Stimulated activated CD8-positive, alpha-beta memory T cell treated with anti-CD3 and anti-CD28 coated beads, Interleukin-12 subunit alpha, Interleukin-12 subunit beta, amount 100 ng/mL, for 24 hours (primary cell): ENCODE measurements around the gene RGS7.
"Not testable (repeated sequence)": the region's sequence is repeated elsewhere in the genome, so short reads cannot be mapped to it uniquely, and the experiment has no call there.

ENCODE experiments used
- DNase-seq: peaks from one replicate; pipeline ENCODE4 v3.0.0-alpha.2; 2020; ENCODE audit errors: extremely low read depth

The RGS7 gene

DNA sequence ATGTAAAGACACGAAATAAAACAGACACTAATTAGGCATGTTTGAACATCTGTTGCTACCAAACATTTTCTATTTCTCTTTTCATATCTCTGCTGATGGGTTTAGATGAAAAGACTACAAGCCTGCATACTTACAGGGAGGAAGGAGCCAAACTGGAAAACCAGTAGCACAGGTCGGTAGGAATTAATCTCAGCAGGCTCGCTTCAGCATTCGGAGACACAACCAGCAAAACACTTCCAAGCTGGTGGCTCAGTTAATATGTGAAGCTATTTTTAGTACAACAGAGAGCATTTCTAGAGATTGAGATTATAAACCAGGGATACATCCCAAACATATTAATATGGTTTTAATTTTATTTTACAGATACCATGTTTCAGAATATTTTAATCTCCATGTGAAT is 444.2 kb downstream of the RGS7 start:
- DNase-seq, result no peak

- no peak for DNase-seq
These were observed 447.1 kb downstream of the RGS7 start for GRCh38 chr1:240909701-240910457.

DNA sequence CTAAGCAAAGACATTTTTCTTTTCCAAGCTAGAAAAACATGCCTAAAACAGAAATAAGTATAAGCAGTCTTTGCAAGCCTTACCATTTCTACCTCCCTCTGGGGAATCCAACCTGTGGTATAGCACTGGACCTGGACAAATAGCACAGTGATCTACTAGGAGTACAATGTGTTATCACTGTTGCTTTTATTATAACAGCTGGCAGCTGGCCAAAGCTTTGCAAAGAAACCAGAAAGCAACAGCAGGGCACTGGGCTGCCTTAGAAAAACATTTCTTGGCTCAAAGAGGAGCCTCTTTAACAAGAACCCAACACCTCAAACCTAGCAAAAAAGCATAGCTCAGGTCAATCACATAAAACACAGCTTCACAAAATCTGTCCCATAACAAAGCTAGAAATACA is 450.5 kb downstream of the RGS7 start:
- DNase-seq, result no peak

GRCh38 chr1:240905225-240905765 is 451.7 kb downstream of the RGS7 start:
- no peak for DNase-seq

- not testable (repeated sequence) for DNase-seq
These were observed 461.6 kb downstream of the RGS7 start for GRCh38 chr1:240895424-240895823.

DNA sequence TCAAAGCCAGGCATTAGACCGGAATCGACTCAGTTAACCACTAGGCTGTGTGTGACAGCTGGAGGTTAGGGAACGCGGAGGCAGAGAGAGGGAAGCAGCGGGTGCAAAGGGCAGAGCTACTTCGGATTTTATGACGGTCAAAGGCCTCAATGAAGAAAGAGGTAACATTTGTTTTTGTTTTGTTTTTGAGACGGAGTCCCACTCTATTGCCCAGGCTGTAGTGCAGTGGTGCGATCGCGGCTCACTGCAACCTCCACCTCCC is 468.3 kb downstream of the RGS7 start:
- no peak for DNase-seq

DNA sequence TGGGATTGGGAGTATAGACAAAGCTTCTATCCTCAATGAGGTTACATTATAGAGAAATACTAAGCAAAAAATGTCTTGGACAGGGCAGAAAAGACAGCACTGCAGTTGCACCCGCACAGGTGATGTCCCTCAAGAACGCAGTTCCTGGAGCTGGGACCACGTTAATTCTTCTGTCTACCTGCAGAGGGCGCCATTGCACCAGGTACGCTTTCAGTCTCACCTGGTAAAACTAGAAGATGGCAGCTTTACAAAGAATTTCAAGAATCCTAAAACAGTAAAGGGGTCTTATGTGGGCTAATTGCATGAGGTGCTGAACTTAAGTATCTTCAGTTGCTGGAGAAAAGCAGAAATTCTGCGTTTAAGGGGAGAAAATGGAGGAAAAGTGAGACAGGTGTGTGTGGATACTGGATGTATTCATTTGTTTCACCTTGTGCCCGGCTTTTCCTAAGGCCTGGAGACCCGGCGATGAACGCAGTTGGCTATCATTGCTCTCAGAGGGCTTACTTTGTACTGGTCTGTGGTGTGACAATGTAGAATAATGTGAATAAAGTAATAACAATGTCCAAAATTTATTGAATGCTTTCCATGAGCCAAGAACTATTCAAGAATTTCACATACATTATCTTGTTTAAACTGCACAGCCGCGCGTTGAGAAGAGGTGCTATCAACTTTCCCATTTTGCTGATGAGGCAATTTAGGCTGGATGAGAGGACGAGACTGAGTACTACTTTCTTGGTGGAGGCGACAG is 468.8 kb downstream of the RGS7 start:
- no peak for DNase-seq

DNA sequence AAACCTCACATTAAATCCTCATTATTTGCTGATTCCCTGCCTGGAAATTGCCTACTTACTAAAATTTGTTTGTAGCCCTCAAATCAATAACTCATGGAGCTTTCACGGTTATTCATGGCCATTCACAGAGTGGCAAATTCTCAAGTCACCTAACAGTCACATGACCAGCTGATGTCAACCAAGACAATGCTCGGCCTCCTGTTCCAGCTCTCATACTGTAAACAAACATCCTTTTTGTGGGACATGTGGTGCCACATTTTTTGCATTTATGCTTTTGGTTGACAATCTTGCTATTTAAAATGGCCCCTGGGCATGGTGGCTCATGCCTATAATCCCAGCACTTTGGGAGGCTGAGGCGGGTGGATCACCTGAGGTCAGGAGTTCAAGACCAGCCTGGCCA is 473.5 kb downstream of the RGS7 start:
- DNase-seq, result no peak

DNA sequence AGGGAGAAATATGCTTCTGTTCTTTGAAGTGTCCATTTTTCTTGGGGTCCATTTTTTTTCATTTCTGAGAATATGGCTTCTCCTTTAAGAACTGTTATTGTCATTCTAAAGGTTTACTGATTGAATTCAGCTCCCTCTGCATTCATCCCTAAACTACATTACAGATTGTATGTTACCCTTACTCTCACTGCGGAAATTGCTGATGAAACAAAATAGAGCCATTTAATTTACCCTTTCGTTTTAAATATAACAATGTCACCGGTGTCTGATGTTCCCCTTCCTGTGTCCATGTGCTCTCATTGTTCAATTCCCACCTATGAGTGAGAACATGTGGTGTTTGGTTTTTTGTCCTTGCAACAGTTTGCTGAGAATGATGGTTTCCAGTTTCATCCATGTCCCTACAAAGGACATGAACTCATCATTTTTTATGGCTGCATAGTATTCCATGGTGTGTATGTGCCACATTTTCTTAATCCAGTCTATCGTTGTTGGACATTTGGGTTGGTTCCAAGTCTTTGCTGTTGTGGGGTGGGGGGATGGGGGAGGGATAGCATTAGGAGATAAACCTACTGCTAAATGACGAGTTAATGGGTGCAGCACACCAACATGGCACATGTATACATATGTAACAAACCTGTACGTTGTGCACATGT is 474.2 kb downstream of the RGS7 start:
- DNase-seq, result not testable (repeated sequence)

- DNase-seq, result no peak
These were observed 478.4 kb downstream of the RGS7 start for GRCh38 chr1:240878631-240879030.

DNA sequence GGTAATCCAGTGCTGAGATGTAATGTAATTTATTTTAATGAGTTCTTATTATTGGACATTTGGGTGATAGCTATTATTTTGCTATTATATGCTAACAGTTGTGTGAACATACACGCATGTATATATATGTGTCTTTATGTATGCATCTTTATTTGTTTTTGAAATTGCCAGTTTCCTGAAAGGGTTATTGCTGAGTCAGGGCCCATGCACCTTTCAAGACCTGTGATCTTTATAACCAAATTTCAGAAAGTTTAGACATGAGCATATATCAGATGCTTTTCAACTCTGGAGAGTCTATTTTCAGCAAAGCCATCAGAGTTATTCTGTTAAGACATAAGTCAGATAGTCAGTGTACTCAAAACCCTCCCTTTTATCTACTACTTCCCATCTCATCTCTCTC is 479.4 kb downstream of the RGS7 start:
- DNase-seq, result no peak

GRCh38 chr1:240876071-240876470 is 480.9 kb downstream of the RGS7 start:
- DNase-seq, result no peak

GRCh38 chr1:240869071-240869470 is 487.9 kb downstream of the RGS7 start:
- no peak for DNase-seq

DNA sequence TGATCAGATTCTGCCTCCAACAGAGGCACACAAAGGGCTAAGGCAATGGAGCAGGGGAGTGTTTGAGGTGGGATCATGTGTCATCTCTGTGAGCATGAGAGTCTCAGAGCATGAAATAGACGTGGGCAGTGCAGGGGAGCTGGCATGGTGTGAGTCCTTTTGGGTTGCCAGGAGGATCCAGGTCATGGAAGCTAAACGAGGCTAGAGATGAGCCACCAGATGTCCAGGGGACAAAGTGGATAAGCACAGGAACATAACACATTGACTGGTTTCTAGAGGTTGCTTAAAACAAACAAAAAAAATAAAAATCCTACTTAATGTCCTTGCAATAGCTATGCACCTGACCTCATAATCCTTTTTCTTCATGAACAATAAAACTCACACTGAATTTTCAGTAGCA is 490.3 kb downstream of the RGS7 start:
- no peak for DNase-seq

DNA sequence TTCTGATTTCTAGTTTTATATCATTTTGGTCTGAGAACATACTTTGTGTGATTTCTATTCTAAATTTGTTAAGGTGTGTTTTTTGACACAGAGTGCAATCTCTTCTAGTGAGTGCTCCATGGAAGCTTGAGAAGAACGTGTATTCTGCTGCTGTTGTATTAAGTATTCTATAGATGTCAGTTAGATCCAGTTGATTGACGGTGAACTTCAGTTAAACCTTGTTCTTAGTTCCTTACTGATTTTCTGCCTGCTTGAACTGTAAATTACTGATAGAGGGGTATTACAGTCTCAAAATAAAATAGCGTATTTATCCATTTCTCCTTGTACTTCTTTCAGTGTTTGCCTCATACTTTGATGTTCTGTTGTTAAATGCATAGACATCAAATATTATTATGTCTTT is 497.0 kb downstream of the RGS7 start:
- DNase-seq, result no peak

GRCh38 chr1:240854367-240854766 is 502.6 kb downstream of the RGS7 start:
- no peak for DNase-seq

- no peak for DNase-seq
These were observed 509.7 kb downstream of the RGS7 start for GRCh38 chr1:240847325-240847724.

- no peak for DNase-seq
These were observed 512.5 kb downstream of the RGS7 start for GRCh38 chr1:240844486-240844885.

DNA sequence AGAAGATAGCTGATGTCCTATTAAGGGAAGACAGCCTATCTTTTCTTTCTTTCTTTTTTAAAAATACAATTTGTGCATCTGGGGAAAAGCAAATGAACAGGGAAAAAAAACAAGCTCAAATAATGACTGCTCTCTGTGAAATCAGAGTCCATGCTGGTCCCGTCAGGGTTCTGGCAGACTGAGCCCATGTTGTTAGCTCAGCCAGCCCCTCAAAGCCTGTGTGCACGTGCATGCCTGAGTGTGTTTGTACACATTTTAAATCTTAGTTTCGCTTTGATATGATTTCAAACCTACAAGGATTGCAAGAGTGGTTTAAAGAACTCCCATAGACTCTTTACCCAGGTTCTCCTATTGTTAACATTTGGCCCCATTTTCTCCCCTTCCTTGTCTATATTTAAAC is 513.2 kb downstream of the RGS7 start:
- DNase-seq, result no peak

- DNase-seq, result no peak
These were observed 520.7 kb downstream of the RGS7 start for GRCh38 chr1:240836271-240836670.

DNA sequence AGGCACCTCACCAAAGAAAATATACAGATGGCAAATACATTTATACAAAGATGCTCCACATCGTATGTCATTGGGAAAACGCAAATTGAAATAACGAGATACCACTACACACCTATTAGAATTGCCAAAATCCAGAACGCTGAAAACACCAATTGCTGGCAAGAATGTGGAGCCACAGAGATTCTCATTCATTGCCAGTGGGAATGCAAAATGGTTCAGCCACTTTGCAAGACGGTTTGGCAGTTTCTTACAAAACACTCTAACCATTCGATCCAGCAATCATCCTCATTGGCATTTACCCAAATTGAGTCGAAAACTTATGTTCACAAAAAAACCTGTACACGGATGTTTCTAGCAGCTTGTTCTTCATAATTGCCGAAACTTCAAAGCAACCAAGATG is 521.7 kb downstream of the RGS7 start:
- no peak for DNase-seq

- no peak for DNase-seq
These were observed 523.9 kb downstream of the RGS7 start for GRCh38 chr1:240833075-240833474.

- DNase-seq, result no peak
These were observed 525.1 kb downstream of the RGS7 start for GRCh38 chr1:240831922-240832321.
